ENCODE measurements around the gene RPS19.

DNA sequence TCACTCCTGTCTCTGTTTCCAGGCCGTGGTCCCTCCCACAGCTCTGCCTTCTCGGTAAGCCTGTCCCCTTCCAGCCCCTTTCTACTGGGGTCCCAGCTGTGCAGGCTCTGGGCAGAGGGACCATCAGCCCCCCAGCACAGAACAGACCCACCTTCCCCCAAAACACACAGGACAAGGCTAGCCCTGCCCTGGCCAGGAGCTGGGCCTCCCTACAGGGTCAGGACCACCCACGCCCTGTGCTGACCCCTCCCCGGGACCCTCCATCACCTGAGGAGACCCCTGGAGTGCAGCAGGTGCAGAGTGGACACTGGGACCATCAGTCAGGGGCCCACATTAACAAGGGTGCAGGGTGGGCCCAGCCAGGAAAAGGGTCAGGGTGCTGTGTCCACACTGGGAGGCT, 49.8 kb upstream of the RPS19 start:
- no peak for TF ChIP-seq EZH2phosphoT487 (IDR thresholded peaks at IDR 0.05; ENCODE audit: low read length)
- TF ChIP-seq, protein P1, sequence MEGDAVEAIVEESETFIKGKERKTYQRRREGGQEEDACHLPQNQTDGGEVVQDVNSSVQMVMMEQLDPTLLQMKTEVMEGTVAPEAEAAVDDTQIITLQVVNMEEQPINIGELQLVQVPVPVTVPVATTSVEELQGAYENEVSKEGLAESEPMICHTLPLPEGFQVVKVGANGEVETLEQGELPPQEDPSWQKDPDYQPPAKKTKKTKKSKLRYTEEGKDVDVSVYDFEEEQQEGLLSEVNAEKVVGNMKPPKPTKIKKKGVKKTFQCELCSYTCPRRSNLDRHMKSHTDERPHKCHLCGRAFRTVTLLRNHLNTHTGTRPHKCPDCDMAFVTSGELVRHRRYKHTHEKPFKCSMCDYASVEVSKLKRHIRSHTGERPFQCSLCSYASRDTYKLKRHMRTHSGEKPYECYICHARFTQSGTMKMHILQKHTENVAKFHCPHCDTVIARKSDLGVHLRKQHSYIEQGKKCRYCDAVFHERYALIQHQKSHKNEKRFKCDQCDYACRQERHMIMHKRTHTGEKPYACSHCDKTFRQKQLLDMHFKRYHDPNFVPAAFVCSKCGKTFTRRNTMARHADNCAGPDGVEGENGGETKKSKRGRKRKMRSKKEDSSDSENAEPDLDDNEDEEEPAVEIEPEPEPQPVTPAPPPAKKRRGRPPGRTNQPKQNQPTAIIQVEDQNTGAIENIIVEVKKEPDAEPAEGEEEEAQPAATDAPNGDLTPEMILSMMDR (IDR thresholded peaks at IDR 0.05; ENCODE audit: low read length), result no peak

All from MM.1S (cell line).